Measurements from ENCODE around the gene GAGE10. TPM values are rescaled to one million over a fixed set of nuclear protein-coding genes. Genes with fewer than 3 reads are reported as not detected.
A peak's percentile ranks its signal among the peaks of the same experiment; 100 is the strongest.

Gene GAGE10
- total RNA-seq, 1 donor from 2014 or later, result not detected

- Mint-ChIP-seq H3K4me3 (ENCODE audit: unreplicated experiment) (no peak within 1 kb of the TSS), H3K36me3 (ENCODE audit: low read depth) (no peaks in the 10 kb centered on the region), H3K9me3 (ENCODE audit: low read depth) (peaks cover 5% of the 10 kb centered on the region), H3K27me3 (ENCODE audit: low read depth) (no peaks in the 10 kb centered on the region), H3K27ac (ENCODE audit: unreplicated experiment) (no peak within 1 kb of the TSS), H3K4me1 (ENCODE audit: low read depth) (peaks cover 6% of the 10 kb centered on the region)
- peak; percentile 37 for DNase-seq (ENCODE audit: low spot score)
- no peak for TF ChIP-seq CTCF (IDR thresholded peaks at IDR 0.05)
Measured at GRCh38 chrX:49264460-49264859, 39.0 kb upstream of the GAGE10 start, which contains the start of gene FOXP3. TSS of gene FOXP3 (minus strand) at chrX:49264710. CDS start at chrX:49258505, 6,205 bp downstream.

DNA sequence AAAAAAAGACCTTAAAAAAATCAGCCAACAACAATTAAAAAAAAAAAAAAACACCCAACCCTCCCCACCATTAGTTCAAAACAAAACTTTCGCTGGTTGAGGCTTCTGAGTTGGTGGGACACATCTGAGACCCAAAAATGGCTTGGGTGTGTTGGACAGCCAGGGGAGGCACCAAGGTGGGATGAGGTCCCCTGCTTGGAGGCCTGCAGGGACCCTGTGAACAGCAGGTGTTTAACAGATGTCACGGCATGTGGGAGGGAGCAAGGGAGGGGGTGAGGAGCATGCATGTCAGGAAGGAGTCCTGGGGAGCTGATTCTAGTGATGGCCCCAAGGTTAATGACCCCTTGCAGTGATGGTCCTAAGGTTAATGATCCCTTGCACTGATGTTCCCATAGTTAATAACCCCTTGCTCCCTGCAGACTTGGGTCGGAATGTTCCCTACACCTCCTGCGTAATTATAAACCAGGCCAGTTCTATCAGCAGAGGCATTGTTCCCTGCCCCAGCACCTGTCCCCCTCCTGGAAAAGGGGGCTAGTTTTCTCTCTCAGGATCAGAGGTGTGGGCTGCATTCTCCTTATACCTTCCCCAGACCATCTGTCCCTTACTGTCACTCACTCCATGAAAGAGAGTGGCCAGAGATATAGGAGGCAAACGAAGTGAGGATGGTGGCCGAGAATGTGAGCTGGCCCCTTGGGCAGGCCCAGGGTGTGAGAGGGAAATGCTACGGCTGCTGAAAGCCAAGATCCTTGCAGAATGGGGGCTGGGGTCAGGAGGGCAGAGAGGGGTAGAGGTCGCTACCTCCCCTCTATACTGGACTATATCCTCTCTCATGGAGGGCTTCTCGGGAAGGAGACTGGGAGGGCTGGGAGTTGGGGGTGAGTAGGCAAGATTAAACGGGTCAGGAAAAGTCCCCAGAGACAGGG, 36.7 kb upstream of the GAGE10 start:
- Mint-ChIP-seq H3K9me3 (ENCODE audit: low read depth) (peaks cover 4% of the 10 kb centered on the region), H3K4me1 (ENCODE audit: low read depth) (peaks cover 16% of the 10 kb centered on the region), H3K27ac (ENCODE audit: unreplicated experiment) (no peak overlapping the region), H3K4me3 (ENCODE audit: unreplicated experiment) (no peak overlapping the region), H3K36me3 (ENCODE audit: low read depth) (no peaks in the 10 kb centered on the region), H3K27me3 (ENCODE audit: low read depth) (no peaks in the 10 kb centered on the region)
- no peak for TF ChIP-seq CTCF (IDR thresholded peaks at IDR 0.05)
- peak; percentile 68 for DNase-seq (ENCODE audit: low spot score)

- Mint-ChIP-seq H3K27me3 (ENCODE audit: low read depth) (no peaks in the 10 kb centered on the region), H3K9me3 (ENCODE audit: low read depth) (peaks cover 3% of the 10 kb centered on the region), H3K4me3 (ENCODE audit: unreplicated experiment) (peak overlapping the region; percentile 91), H3K36me3 (ENCODE audit: low read depth) (no peaks in the 10 kb centered on the region), H3K4me1 (ENCODE audit: low read depth) (peaks cover 23% of the 10 kb centered on the region), H3K27ac (ENCODE audit: unreplicated experiment) (peak overlapping the region; percentile 99)
- no peak for DNase-seq (ENCODE audit: low spot score)
- TF ChIP-seq CTCF (IDR thresholded peaks at IDR 0.05), result no peak
Measured at GRCh38 chrX:49268702-49269009, 34.8 kb upstream of the GAGE10 start.

GRCh38 chrX:49269010-49269766, 34.3 kb upstream of the GAGE10 start:
- H3K27ac Mint-ChIP-seq (ENCODE audit: unreplicated experiment), result peak overlapping the region; percentile 99
- peaks cover 23% of the 10 kb centered on the region for H3K4me1 Mint-ChIP-seq (ENCODE audit: low read depth)
- no peaks in the 10 kb centered on the region for H3K27me3 Mint-ChIP-seq (ENCODE audit: low read depth)
- peaks cover 3% of the 10 kb centered on the region for H3K9me3 Mint-ChIP-seq (ENCODE audit: low read depth)
- DNase-seq (ENCODE audit: low spot score), result peak; percentile 98
- H3K4me3 Mint-ChIP-seq (ENCODE audit: unreplicated experiment), result peak overlapping the region; percentile 91
- H3K36me3 Mint-ChIP-seq (ENCODE audit: low read depth), result no peaks in the 10 kb centered on the region
- no peak for TF ChIP-seq CTCF (IDR thresholded peaks at IDR 0.05)

DNA sequence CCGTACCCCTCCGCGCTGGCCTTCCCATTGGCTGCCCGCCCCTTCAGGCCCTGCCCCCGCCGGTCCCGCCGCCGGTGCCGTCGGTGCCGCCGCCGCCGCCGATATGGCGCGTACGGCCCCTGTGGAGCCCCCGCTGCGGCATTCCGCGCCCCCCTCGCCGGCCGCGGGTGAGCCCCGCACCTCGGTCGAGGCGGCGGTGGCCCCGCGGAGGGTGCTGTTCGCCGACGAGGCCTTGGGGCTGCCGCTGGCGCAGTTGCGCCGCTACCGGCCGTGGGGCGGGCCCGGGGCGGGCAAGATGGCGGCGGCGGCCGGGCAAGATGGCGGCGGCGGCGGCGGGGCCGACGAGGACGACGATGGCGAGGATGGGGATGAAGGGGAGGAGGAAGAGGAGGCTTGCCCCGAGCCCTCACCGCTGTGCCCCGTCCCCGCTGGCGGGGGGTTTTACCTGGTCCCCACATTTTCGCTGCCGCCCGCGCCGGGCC, 33.6 kb upstream of the GAGE10 start, which contains the start of gene PPP1R3F:
Gene PPP1R3F (plus strand): TSS at position 27 of the 482 bp plus-strand sequence. CDS start 77 bp downstream, at position 104.
- Mint-ChIP-seq H3K36me3 (ENCODE audit: low read depth) (no peaks in the 10 kb centered on the region), H3K4me3 (ENCODE audit: unreplicated experiment) (peak within 1 kb of the TSS; percentile 91), H3K9me3 (ENCODE audit: low read depth) (peaks cover 3% of the 10 kb centered on the region), H3K27me3 (ENCODE audit: low read depth) (no peaks in the 10 kb centered on the region), H3K27ac (ENCODE audit: unreplicated experiment) (peak within 1 kb of the TSS; percentile 99), H3K4me1 (ENCODE audit: low read depth) (peaks cover 23% of the 10 kb centered on the region)
- TF ChIP-seq CTCF (IDR thresholded peaks at IDR 0.05), result no peak
- no peak for DNase-seq (ENCODE audit: low spot score)
